MM.1S (cell line): ENCODE results near the gene FRAS1.

Experiments used
- DNase-seq: peaks from one replicate; pipeline ENCODE4 v3.0.0-alpha.2; 2015
- H2AFZ ChIP-seq: fragments of 300-600 bp; sonication (generic); 2 replicates; pipeline ENCODE4 v1.6.0; 2016; ENCODE audit warnings: antibody characterized with exemption, low read length
- H3F3A ChIP-seq: fragments of 300-600 bp; sonication (generic); 2 replicates; pipeline ENCODE4 v1.6.1; 2016; ENCODE audit warnings: mild to moderate bottlenecking, antibody characterized with exemption, low read length, moderate library complexity, mixed read lengths; ENCODE audit not compliant: insufficient read depth
- H3K27ac ChIP-seq: fragments of 300-600 bp; sonication (generic); 2 replicates; pipeline ENCODE4 v1.5.1; 2016; ENCODE audit warnings: mild to moderate bottlenecking, low read length
- H3K27me3 ChIP-seq: fragments of 300-600 bp; sonication (generic); replicated peaks from 2 replicates; pipeline ENCODE4 v1.6.0; 2016; ENCODE audit warnings: low read length; ENCODE audit not compliant: insufficient read depth
- H3K36me3 ChIP-seq: fragments of 300-600 bp; sonication (generic); replicated peaks from 2 replicates; pipeline ENCODE4 v1.6.1; 2016; ENCODE audit warnings: mild to moderate bottlenecking, low read length, mixed read lengths; ENCODE audit not compliant: insufficient read depth
- H3K4me1 ChIP-seq: fragments of 300-600 bp; sonication (generic); 2 replicates; pipeline ENCODE4 v1.6.1; 2016; ENCODE audit warnings: low read length, mixed read lengths
- H3K4me2 ChIP-seq: fragments of 300-600 bp; sonication (generic); 2 replicates; pipeline ENCODE4 v1.6.0; 2016; ENCODE audit warnings: low read depth, low read length
- H3K4me3 ChIP-seq: fragments of 300-600 bp; sonication (generic); 2 replicates; pipeline ENCODE4 v1.5.1; 2016; ENCODE audit warnings: low read length, mixed read lengths
- H3K79me2 ChIP-seq: fragments of 300-600 bp; sonication (generic); 2 replicates; pipeline ENCODE4 v1.6.1; 2016; ENCODE audit warnings: mixed run types, low read length, mixed read lengths
- H3K9ac ChIP-seq: fragments of 300-600 bp; sonication (generic); 2 replicates; pipeline ENCODE4 v1.6.1; 2016; ENCODE audit warnings: low read length, mixed read lengths
- H3K9me2 ChIP-seq: fragments of 300-600 bp; sonication (generic); replicated peaks from 2 replicates; pipeline ENCODE4 v1.6.1; 2016; ENCODE audit warnings: mild to moderate bottlenecking, low read length, mixed read lengths; ENCODE audit not compliant: insufficient read depth
- H3K9me3 ChIP-seq: fragments of 300-600 bp; sonication (generic); replicated peaks from 2 replicates; pipeline ENCODE4 v1.6.1; 2016; ENCODE audit warnings: mild to moderate bottlenecking, low read length, mixed read lengths; ENCODE audit not compliant: insufficient read depth
- H4K20me1 ChIP-seq: fragments of 300-600 bp; sonication (generic); 2 replicates; pipeline ENCODE4 v1.6.1; 2016; ENCODE audit warnings: mild to moderate bottlenecking, low read length, moderate library complexity, mixed read lengths; ENCODE audit not compliant: insufficient read depth
- EZH2 ChIP-seq: fragments of 300-600 bp; sonication (generic); optimal IDR thresholded peaks from 2 replicates; pipeline ENCODE3; 2017; ENCODE audit warnings: low read depth, mild to moderate bottlenecking, antibody characterized with exemption, low read length, mixed read lengths
- EZH2phosphoT487 ChIP-seq: fragments of 300-600 bp; sonication (generic); IDR thresholded peaks from 2 replicates; pipeline ENCODE4 v1.6.1; 2018; ENCODE audit warnings: antibody characterized with exemption, low read length
- TF ChIP-seq, protein P1 (sequence below): fragments of 300-600 bp; sonication (generic); IDR thresholded peaks from 2 replicates; pipeline ENCODE4 v1.5.1; 2016; ENCODE audit warnings: antibody characterized with exemption, low read length, mixed read lengths

The FRAS1 gene

GRCh38 chr4:78145622-78146021, 88.5 kb downstream of the FRAS1 start:
- Histone ChIP-seq H3K4me1 (no peaks in the 10 kb centered on the region), H3K27me3 (no peaks in the 10 kb centered on the region), H3K4me2 (no peak overlapping the region), H3K36me3 (no peaks in the 10 kb centered on the region), H3K79me2 (no peaks in the 10 kb centered on the region), H3K9ac (no peak overlapping the region), H3K4me3 (no peak overlapping the region), H3K27ac (no peak overlapping the region), H3K9me2 (no peaks in the 10 kb centered on the region), H3F3A (no peaks in the 10 kb centered on the region), H2AFZ (no peak overlapping the region), H4K20me1 (no peaks in the 10 kb centered on the region), H3K9me3 (no peaks in the 10 kb centered on the region)
- no peak for DNase-seq
- TF ChIP-seq EZH2 (no peak), EZH2phosphoT487 (no peak)
- TF ChIP-seq, protein P1, sequence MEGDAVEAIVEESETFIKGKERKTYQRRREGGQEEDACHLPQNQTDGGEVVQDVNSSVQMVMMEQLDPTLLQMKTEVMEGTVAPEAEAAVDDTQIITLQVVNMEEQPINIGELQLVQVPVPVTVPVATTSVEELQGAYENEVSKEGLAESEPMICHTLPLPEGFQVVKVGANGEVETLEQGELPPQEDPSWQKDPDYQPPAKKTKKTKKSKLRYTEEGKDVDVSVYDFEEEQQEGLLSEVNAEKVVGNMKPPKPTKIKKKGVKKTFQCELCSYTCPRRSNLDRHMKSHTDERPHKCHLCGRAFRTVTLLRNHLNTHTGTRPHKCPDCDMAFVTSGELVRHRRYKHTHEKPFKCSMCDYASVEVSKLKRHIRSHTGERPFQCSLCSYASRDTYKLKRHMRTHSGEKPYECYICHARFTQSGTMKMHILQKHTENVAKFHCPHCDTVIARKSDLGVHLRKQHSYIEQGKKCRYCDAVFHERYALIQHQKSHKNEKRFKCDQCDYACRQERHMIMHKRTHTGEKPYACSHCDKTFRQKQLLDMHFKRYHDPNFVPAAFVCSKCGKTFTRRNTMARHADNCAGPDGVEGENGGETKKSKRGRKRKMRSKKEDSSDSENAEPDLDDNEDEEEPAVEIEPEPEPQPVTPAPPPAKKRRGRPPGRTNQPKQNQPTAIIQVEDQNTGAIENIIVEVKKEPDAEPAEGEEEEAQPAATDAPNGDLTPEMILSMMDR, result no peak

- TF ChIP-seq, protein P1, result no peak
- TF ChIP-seq EZH2 (no peak), EZH2phosphoT487 (no peak)
- Histone ChIP-seq H3K9me3 (no peaks in the 10 kb centered on the region), H3K36me3 (no peaks in the 10 kb centered on the region), H3K4me3 (no peak overlapping the region), H3K4me2 (no peak overlapping the region), H3K9ac (no peak overlapping the region), H3F3A (no peaks in the 10 kb centered on the region), H2AFZ (no peak overlapping the region), H3K79me2 (no peaks in the 10 kb centered on the region), H3K27ac (no peak overlapping the region), H3K4me1 (no peaks in the 10 kb centered on the region), H3K27me3 (no peaks in the 10 kb centered on the region), H4K20me1 (no peaks in the 10 kb centered on the region), H3K9me2 (no peaks in the 10 kb centered on the region)
- DNase-seq, result no peak
Observed at GRCh38 chr4:78149751-78150542, 92.8 kb downstream of the FRAS1 start.

- Histone ChIP-seq H4K20me1 (no peaks in the 10 kb centered on the region), H3F3A (no peaks in the 10 kb centered on the region), H2AFZ (no peak overlapping the region), H3K4me1 (no peaks in the 10 kb centered on the region), H3K36me3 (no peaks in the 10 kb centered on the region), H3K9me2 (no peaks in the 10 kb centered on the region), H3K9me3 (no peaks in the 10 kb centered on the region), H3K79me2 (no peaks in the 10 kb centered on the region), H3K27me3 (no peaks in the 10 kb centered on the region), H3K4me3 (no peak overlapping the region), H3K4me2 (no peak overlapping the region), H3K27ac (no peak overlapping the region), H3K9ac (no peak overlapping the region)
- no peak for DNase-seq
- TF ChIP-seq, protein P1, result no peak
- TF ChIP-seq EZH2, result no peak
- TF ChIP-seq EZH2phosphoT487, result no peak
Observed at GRCh38 chr4:78150543-78150864, 93.4 kb downstream of the FRAS1 start.
